K562 (cell line): ENCODE data around the gene GLUL. TPM values are rescaled to one million over a fixed set of nuclear protein-coding genes. Genes with fewer than 3 reads are reported as not detected.

Experiments
- ATF3 ChIP-seq, 2 experiments: fragments of 450-650 bp in 1 of 2; sonication (generic) in 1 of 2; formaldehyde crosslinking in 1 of 2; IDR thresholded peaks in 1 of 2; conservative IDR thresholded peaks in 1 of 2; 2 replicates each; pipeline versions ENCODE4 v1.6.1 to v1.8.1; 2016 to 2023; ENCODE audit warnings: mild to moderate bottlenecking in 2 of 2, moderate library complexity in 2 of 2, inconsistent platforms in 1 of 2, missing genetic modification reagents in 1 of 2
- HDAC1 ChIP-seq, 2 experiments: fragments of 450-650 bp; IDR thresholded peaks; 2 replicates each; pipeline ENCODE4 v1.6.1; 2016 to 2017; ENCODE audit warnings: inconsistent platforms in 1 of 2, mild to moderate bottlenecking in 1 of 2, moderate library complexity in 1 of 2
- HMBOX1 ChIP-seq: sonication (generic); IDR thresholded peaks from 2 replicates; pipeline ENCODE4 v1.6.1; 2016
- JUND ChIP-seq, 2 experiments: IDR thresholded peaks; 2 replicates in 1 of 2; 3 replicates in 1 of 2; pipeline ENCODE4 v1.6.1; 2011; ENCODE audit warnings: borderline replicate concordance in 2 of 2, low read depth in 2 of 2, low read length in 2 of 2, improper control_type of control experiment in 1 of 2, missing biosample characterization in 1 of 2, missing genetic modification characterization in 1 of 2, missing genetic modification reagents in 1 of 2
- MAZ ChIP-seq, 2 experiments: fragments of 450-650 bp in 1 of 2; sonication (generic) in 1 of 2; formaldehyde crosslinking; IDR thresholded peaks in 1 of 2; conservative IDR thresholded peaks in 1 of 2; 2 replicates each; pipeline versions ENCODE4 v1.4.0 to v1.5.0; 2020; ENCODE audit warnings: mild to moderate bottlenecking in 1 of 2, missing genetic modification reagents in 1 of 2
- MECOM ChIP-seq: fragments of 250-450 bp; sonication (Bioruptor Pico); IDR thresholded peaks from 2 replicates; pipeline ENCODE4 v1.8.0; 2022; ENCODE audit warnings: inconsistent platforms
- MNT ChIP-seq, 2 experiments: fragments of 450-650 bp; conservative IDR thresholded peaks; 2 replicates each; pipeline ENCODE4 v1.6.1; 2017; ENCODE audit warnings: mild to moderate bottlenecking in 2 of 2, moderate library complexity in 2 of 2
- MTF1 ChIP-seq: fragments of 250-450 bp; sonication (Bioruptor Pico); IDR thresholded peaks from 2 replicates; pipeline ENCODE4 v1.9.0; 2021; ENCODE audit warnings: moderate library complexity, mild to moderate bottlenecking, inconsistent platforms, borderline replicate concordance
- PPARD ChIP-seq: fragments of 250-450 bp; sonication (Bioruptor Pico); IDR thresholded peaks from 2 replicates; pipeline ENCODE4 v1.8.0; 2022; ENCODE audit warnings: inconsistent platforms, mild to moderate bottlenecking, moderate library complexity
- SRSF9 ChIP-seq: fragments of 200-400 bp; formaldehyde crosslinking; IDR thresholded peaks from 2 replicates; pipeline ENCODE4 v1.6.1; 2017; ENCODE audit warnings: low read depth, low read length, borderline replicate concordance
- WHSC1 ChIP-seq: IDR thresholded peaks from one replicate; pipeline ENCODE4 v1.6.1; 2012; ENCODE audit warnings: low read length, control low read depth, inconsistent platforms
- XRCC4 ChIP-seq: IDR thresholded peaks from one replicate; pipeline ENCODE4 v1.6.1; 2011; ENCODE audit not compliant: insufficient read depth, insufficient read length; ENCODE audit errors: extremely low read depth
- ZEB2 ChIP-seq: fragments of 450-650 bp; IDR thresholded peaks from 2 replicates; pipeline ENCODE4 v1.6.1; 2016
- ZNF212 ChIP-seq: fragments of 450-650 bp; formaldehyde crosslinking; IDR thresholded peaks from 2 replicates; pipeline ENCODE4 v1.4.0; 2020; ENCODE audit warnings: mild to moderate bottlenecking
- ZNF398 ChIP-seq: fragments of 250-450 bp; sonication (Bioruptor Pico); IDR thresholded peaks from 2 replicates; pipeline ENCODE4 v1.8.0; 2021; ENCODE audit warnings: moderate library complexity, mild to moderate bottlenecking, inconsistent platforms
- ZNF639 ChIP-seq, 2 experiments: fragments of 200-800 bp in 1 of 2; sonication (Bioruptor generic) in 1 of 2; sonication (generic) in 1 of 2; formaldehyde crosslinking in 1 of 2; IDR thresholded peaks in 1 of 2; conservative IDR thresholded peaks in 1 of 2; 2 replicates each; pipeline versions ENCODE4 v1.5.0 to v1.6.1; 2016 to 2020; ENCODE audit warnings: missing compliant biosample characterization in 1 of 2, missing genetic modification characterization in 1 of 2, missing genetic modification reagents in 1 of 2
- polyA plus RNA-seq, 8 experiments: library from polyadenylated mRNA; depleted of rRNA in 4 of 8; stranded (reverse) in 5 of 8; unstranded in 3 of 8; fragments of >200 nt; fragmentation: Nextera tagmentation in 2 of 8; fragmentation: Illumina TruSeq in 1 of 8; extraction: Ambion mirVana in 2 of 8; extraction: Trizol in 1 of 8; gene quantifications; 2 replicates each; pipeline versions ENCODE4 v1.2.1 to v1.2.3, GENCODE V29; 2011 to 2014; ENCODE audit warnings: inconsistent platforms in 1 of 8, missing spikeins in 1 of 8
- total RNA-seq, 7 experiments: library from RNA; depleted of rRNA in 6 of 7; stranded (reverse); fragments of >200 nt in 6 of 7; fragmentation: Illumina TruSeq in 2 of 7; extraction: Trizol in 2 of 7; gene quantifications; 2 replicates each; pipeline versions ENCODE4 v1.2.1 to v1.2.3, GENCODE V29; 2011 to 2021; ENCODE audit warnings: low replicate concordance in 1 of 7

Gene GLUL
- total and polyA plus RNA-seq, 9 of the 15 experiments (the other 6 are each of a cell fraction or from before 2014, with no cell fraction given) = 1,088 to 4,222 (median 1,338) TPM

- TF ChIP-seq ATF3 (IDR thresholded peaks at IDR 0.05) (0 out of 2 replicates have a peak, but pooled peaks have one; percentile 23), ATF3 (CRISPR knock-in tag; conservative IDR thresholded peaks at IDR 0.05) (no peak), MTF1 (CRISPR knock-in tag) (0 out of 2 replicates have a peak, but pooled peaks have one; percentile 26), JUND (IDR thresholded peaks at IDR 0.05; ENCODE audit: borderline replicate concordance, low read depth, low read length) (no peak; the same call in 1 of the 2 replicates), JUND (tag; IDR thresholded peaks at IDR 0.05; ENCODE audit: borderline replicate concordance, low read depth, low read length) (peak; percentile 57; the same call in 1 of the 3 replicates), HDAC1 (IDR thresholded peaks at IDR 0.05) (0 out of 4 replicates have a peak, but pooled peaks of 1 of the 2 experiments have one; percentile 22), WHSC1 (peak; percentile 86), ZNF639 (CRISPR knock-in tag; conservative IDR thresholded peaks at IDR 0.05 in 1 of 2, IDR thresholded peaks at IDR 0.05 in 1 of 2) (peak in 1 of 2 experiments; percentile 39; a peak in 1 of 4 replicates), HMBOX1 (peak; percentile 15; the same call in 1 of the 2 replicates), ZNF212 (CRISPR knock-in tag) (no peak), MAZ (CRISPR knock-in tag; conservative IDR thresholded peaks at IDR 0.05 in 1 of 2, IDR thresholded peaks at IDR 0.05 in 1 of 2) (peak in 1 of 2 experiments; percentile 41; a peak in 1 of 4 replicates), XRCC4 (no peak), MNT (conservative IDR thresholded peaks at IDR 0.05) (0 out of 4 replicates have a peak, but pooled peaks of 1 of the 2 experiments have one; percentile 42), ZNF398 (CRISPR knock-in tag) (no peak), MECOM (peak; percentile 44; the same call in 1 of the 2 replicates), PPARD (no peak), SRSF9 (no peak), ZEB2 (no peak)
These were observed 51.1 kb downstream of the GLUL start (continued) for GRCh38 chr1:182340233-182341058.
